Transverse colon (tissue), 4 donors: Measurements from ENCODE around the gene SWAP70. TPM values are rescaled to one million over a fixed set of nuclear protein-coding genes. Genes with fewer than 3 reads are reported as not detected.

ENCODE experiments used
- DNase-seq: peaks from one replicate; pipeline ENCODE4 v3.0.0-alpha.2; 2019
- H3K27ac ChIP-seq, 4 donors: fragments of 200-600 bp; sonication (generic); 2 replicates each; pipeline ENCODE4 v1.5.1; 2016 to 2018; ENCODE audit warnings: inconsistent platforms in 4 of 4
- H3K27me3 ChIP-seq: fragments of 200-600 bp; sonication (generic); 2 replicates; pipeline ENCODE4 v1.5.1; 2017; ENCODE audit warnings: inconsistent platforms
- H3K36me3 ChIP-seq, 4 donors: fragments of 200-600 bp; sonication (generic); 2 replicates each; pipeline ENCODE4 v1.5.1; 2017 to 2019; ENCODE audit warnings: inconsistent platforms in 4 of 4
- H3K4me1 ChIP-seq, 4 donors: fragments of 200-600 bp; sonication (generic); 2 replicates each; pipeline ENCODE4 v1.5.1; 2017 to 2020; ENCODE audit warnings: inconsistent platforms in 4 of 4
- H3K4me3 ChIP-seq, 4 donors: fragments of 200-600 bp; sonication (generic); 1 replicate in 1 of 4; 2 replicates in 3 of 4; pipeline versions ENCODE4 v1.5.1 to v1.6.1; 2017 to 2019; ENCODE audit warnings: inconsistent platforms in 4 of 4
- H3K9me3 ChIP-seq, 2 donors: fragments of 200-600 bp; sonication (generic); 2 replicates each; pipeline ENCODE4 v1.5.1; 2017 to 2019; ENCODE audit warnings: inconsistent platforms in 2 of 2
- CTCF ChIP-seq, 5 experiments: fragments of 200-600 bp in 3 of 5; fragments of 450-650 bp in 2 of 5; sonication (generic) in 3 of 5; IDR thresholded peaks; 1 replicate in 2 of 5; 2 replicates in 3 of 5; pipeline ENCODE4 v1.5.1; 2016 to 2017; ENCODE audit warnings: antibody characterized with exemption in 5 of 5, inconsistent platforms in 3 of 5, mild to moderate bottlenecking in 2 of 5, moderate library complexity in 1 of 5
- EP300 ChIP-seq: sonication (generic); formaldehyde crosslinking; IDR thresholded peaks from one replicate; pipeline ENCODE4 v1.6.1; 2017; ENCODE audit warnings: antibody characterized with exemption, low read depth
- POLR2A ChIP-seq: fragments of 450-650 bp; IDR thresholded peaks from one replicate; pipeline ENCODE4 v1.6.1; 2016; ENCODE audit warnings: antibody characterized with exemption, mild to moderate bottlenecking, moderate library complexity
- POLR2AphosphoS5 ChIP-seq, 3 donors: sonication (generic); formaldehyde crosslinking; IDR thresholded peaks; one replicate each; pipeline ENCODE4 v1.6.1; 2016; ENCODE audit warnings: antibody characterized with exemption in 3 of 3
- WGBS, 2 donors: methylation state at CpG; one replicate each; pipeline ENCODE4 v1.1.5; 2018; ENCODE audit warnings: low coverage in 1 of 2; 5-methylcytosine and 5-hydroxymethylcytosine counted together
- in situ Hi-C, 4 donors: fragments of 200-750 bp; cut with MboI; loops; one replicate each; pipeline versions ENCODE4 v1.15.0 to v1.15.1; 2017; ENCODE audit warnings: low sequenced_read_pairs in 3 of 4, low pct_ligation_motif_present in 1 of 4, low pct_unique_long_range_greater_than_20kb in 1 of 4
- intact Hi-C: fragments of 100-400 bp; cut with DNase I; formaldehyde crosslinking; loops from one replicate; pipeline ENCODE4 v1.15.1; 2023; ENCODE audit warnings: low total_unique reads
- total RNA-seq, 4 donors: library from RNA; depleted of rRNA; stranded (reverse); fragments of >200 nt; gene quantifications; one replicate each; pipeline ENCODE4 v1.1.0, GENCODE V29; 2016

Gene SWAP70
- total RNA-seq, 4 donors from 2014 or later: 18.8 to 52.5 (median 29.1) TPM

- H3K36me3 ChIP-seq: no peaks in the 10 kb centered on the region
- DNase-seq: no peak
- H3K27ac ChIP-seq: no peak overlapping the region
- in situ Hi-C loops (no loop called here), intact Hi-C loops (no loop called here)
- no peaks in the 10 kb centered on the region for H3K9me3 ChIP-seq
- H3K27me3 ChIP-seq: no peaks in the 10 kb centered on the region
- peaks cover 0 to 15% (median 2%) of the 10 kb centered on the region in 4 donors for H3K4me1 ChIP-seq
- TF ChIP-seq EP300 (no peak), POLR2A (no peak), POLR2AphosphoS5 (IDR thresholded peaks at IDR 0.05) (no peak), CTCF (IDR thresholded peaks at IDR 0.05) (no peak)
- H3K4me3 ChIP-seq: no peak overlapping the region
Observed at GRCh38 chr11:9677951-9678350, 14.1 kb downstream of the SWAP70 start.

- in situ Hi-C loops (no loop called here), intact Hi-C loops (no loop called here)
- Histone ChIP-seq H3K36me3 (no peaks in the 10 kb centered on the region), H3K9me3 (no peaks in the 10 kb centered on the region), H3K27me3 (no peaks in the 10 kb centered on the region), H3K4me3 (no peak overlapping the region), H3K27ac (no peak overlapping the region), H3K4me1 (peaks cover 0 to 15% (median 2%) of the 10 kb centered on the region in 4 donors)
- no peak for DNase-seq
- WGBS, 2 donors: 78 to 86% methylated on average over 4 of the region's 4 CpGs
- TF ChIP-seq CTCF (IDR thresholded peaks at IDR 0.05) (no peak), POLR2A (no peak), POLR2AphosphoS5 (IDR thresholded peaks at IDR 0.05) (no peak), EP300 (no peak)
Observed at GRCh38 chr11:9678576-9678975, 14.7 kb downstream of the SWAP70 start.

- H3K4me3 ChIP-seq: no peak overlapping the region
- intact Hi-C loops: no loop called here
- no peaks in the 10 kb centered on the region for H3K27me3 ChIP-seq
- DNase-seq: no peak
- H3K27ac ChIP-seq: no peak overlapping the region
- H3K36me3 ChIP-seq: no peaks in the 10 kb centered on the region
- TF ChIP-seq EP300 (no peak), CTCF (IDR thresholded peaks at IDR 0.05) (no peak), POLR2AphosphoS5 (IDR thresholded peaks at IDR 0.05) (no peak), POLR2A (no peak)
- WGBS, 2 donors: 59 to 80% methylated on average over 2 to 4 of the region's 4 CpGs
- H3K9me3 ChIP-seq: no peaks in the 10 kb centered on the region
- peaks cover 0 to 15% (median 2%) of the 10 kb centered on the region in 4 donors for H3K4me1 ChIP-seq
- in situ Hi-C loops: no loop called here
Observed at GRCh38 chr11:9680028-9680427, 16.2 kb downstream of the SWAP70 start.

- TF ChIP-seq POLR2AphosphoS5 (IDR thresholded peaks at IDR 0.05): no peak
- 75 to 90% methylated on average over 2 of the region's 2 CpGs for WGBS, 2 donors
- no peak for DNase-seq
- Histone ChIP-seq H3K4me3 (no peak overlapping the region), H3K9me3 (no peaks in the 10 kb centered on the region), H3K27ac (no peak overlapping the region), H3K27me3 (no peaks in the 10 kb centered on the region), H3K4me1 (peaks cover 0 to 15% (median 0%) of the 10 kb centered on the region in 4 donors), H3K36me3 (no peaks in the 10 kb centered on the region)
- in situ Hi-C loops: no loop called here
- intact Hi-C loops: no loop called here
Observed at GRCh38 chr11:9681583-9682372, 17.9 kb downstream of the SWAP70 start.
